Measurements from ENCODE around the gene CHD9. TPM values are rescaled to one million over a fixed set of nuclear protein-coding genes. Genes with fewer than 3 reads are reported as not detected.

CHD9 gene
- total RNA-seq, 3 donors from 2014 or later (not counting 1 experiment from before 2014, with no cell fraction given) = 81.4 to 85.2 (median 81.9) TPM

- ATAC-seq (no peak), DNase-seq (no peak)
- H3K4me1 ChIP-seq (ENCODE audit: control insufficient read depth, insufficient read depth, low read length) = no peaks in the 10 kb centered on the region
- no peak overlapping the region for H3K4me3 ChIP-seq (ENCODE audit: low read length)
- Mint-ChIP-seq H3K36me3 (no peaks in the 10 kb centered on the region), H3K27ac (peak overlapping the region in 1 of 2 donors; percentile 44), H3K9me3 (no peaks in the 10 kb centered on the region), H3K4me1 (peaks cover 0 to 4% of the 10 kb centered on the region in 2 donors), H3K4me3 (no peak overlapping the region), H3K27me3 (ENCODE audit: low read depth in 2 of 2) (no peaks in the 10 kb centered on the region)
- TF ChIP-seq CTCF (IDR thresholded peaks at IDR 0.05) = no peak
- H3K36me3 ChIP-seq (ENCODE audit: control insufficient read depth, insufficient read depth, low read length) = peaks cover 2% of the 10 kb centered on the region
- no peaks in the 10 kb centered on the region for H3K27me3 ChIP-seq (ENCODE audit: control insufficient read depth, insufficient read depth, low read length)
- 6% methylated on average over 1 of the region's 1 CpG for WGBS (ENCODE audit: insufficient coverage)
- H3K27ac ChIP-seq (ENCODE audit: low read length) = no peak overlapping the region
- no peaks in the 10 kb centered on the region for H3K9me3 ChIP-seq (ENCODE audit: control insufficient read depth, insufficient read depth, low read length)
- intact Hi-C loops (cut with micrococcal nuclease) = no loop called here
Measured at GRCh38 chr16:53121661-53122060, 66.9 kb downstream of the CHD9 start.

GRCh38 chr16:53123747-53124146 lies 69.0 kb downstream of the CHD9 start:
- no peak overlapping the region for H3K4me3 ChIP-seq (ENCODE audit: low read length)
- no peak for DNase-seq
- H3K27me3 ChIP-seq (ENCODE audit: control insufficient read depth, insufficient read depth, low read length) = no peaks in the 10 kb centered on the region
- H3K9me3 Mint-ChIP-seq = no peaks in the 10 kb centered on the region
- no peak overlapping the region for H3K27ac Mint-ChIP-seq
- intact Hi-C loops (cut with micrococcal nuclease) = no loop called here
- ATAC-seq = no peak
- H3K36me3 ChIP-seq (ENCODE audit: control insufficient read depth, insufficient read depth, low read length) = peaks cover 2% of the 10 kb centered on the region
- no peaks in the 10 kb centered on the region for H3K9me3 ChIP-seq (ENCODE audit: control insufficient read depth, insufficient read depth, low read length)
- no peaks in the 10 kb centered on the region for H3K27me3 Mint-ChIP-seq (ENCODE audit: low read depth in 2 of 2)
- H3K4me3 Mint-ChIP-seq = no peak overlapping the region
- H3K4me1 ChIP-seq (ENCODE audit: control insufficient read depth, insufficient read depth, low read length) = no peaks in the 10 kb centered on the region
- H3K4me1 Mint-ChIP-seq = peaks cover 0 to 4% of the 10 kb centered on the region in 2 donors
- WGBS (ENCODE audit: insufficient coverage) = 100% methylated on average over 3 of the region's 3 CpGs
- H3K27ac ChIP-seq (ENCODE audit: low read length) = no peak overlapping the region
- TF ChIP-seq CTCF (IDR thresholded peaks at IDR 0.05) = no peak
- H3K36me3 Mint-ChIP-seq = no peaks in the 10 kb centered on the region

- no peak overlapping the region for H3K4me3 ChIP-seq (ENCODE audit: low read length)
- Mint-ChIP-seq H3K27me3 (ENCODE audit: low read depth in 2 of 2) (no peaks in the 10 kb centered on the region), H3K27ac (no peak overlapping the region), H3K4me3 (no peak overlapping the region), H3K9me3 (no peaks in the 10 kb centered on the region), H3K36me3 (no peaks in the 10 kb centered on the region), H3K4me1 (peaks cover 9 to 11% of the 10 kb centered on the region in 2 donors)
- no peaks in the 10 kb centered on the region for H3K27me3 ChIP-seq (ENCODE audit: control insufficient read depth, insufficient read depth, low read length)
- no peaks in the 10 kb centered on the region for H3K9me3 ChIP-seq (ENCODE audit: control insufficient read depth, insufficient read depth, low read length)
- no peak for ATAC-seq
- DNase-seq = no peak
- no peak for TF ChIP-seq CTCF (IDR thresholded peaks at IDR 0.05)
- no peaks in the 10 kb centered on the region for H3K36me3 ChIP-seq (ENCODE audit: control insufficient read depth, insufficient read depth, low read length)
- WGBS (ENCODE audit: insufficient coverage) = 91% methylated on average over 5 of the region's 5 CpGs
- intact Hi-C loops (cut with micrococcal nuclease) = no loop called here
- H3K4me1 ChIP-seq (ENCODE audit: control insufficient read depth, insufficient read depth, low read length) = peaks cover 8% of the 10 kb centered on the region
- no peak overlapping the region for H3K27ac ChIP-seq (ENCODE audit: low read length)
Measured at GRCh38 chr16:53126390-53126789, 71.6 kb downstream of the CHD9 start.
